Mucosa of descending colon (tissue), 3 donors: ENCODE results near the gene MYRIP. TPM values are rescaled to one million over a fixed set of nuclear protein-coding genes. Genes with fewer than 3 reads are reported as not detected.

Experiments used
- ATAC-seq: fragments of 200-7000 bp; cut with Tn5 transposase; one replicate; pipeline ENCODE4 v1.9.1; 2020; ENCODE audit warnings: mild to moderate bottlenecking, moderate library complexity
- DNase-seq, 3 donors: peaks; one replicate each; pipeline ENCODE4 v3.0.0-alpha.2; 2020
- H3K36me3 ChIP-seq: fragments of 200-600 bp; one replicate; pipeline ENCODE4 v1.8.0; 2021; ENCODE audit warnings: low read depth, mild to moderate bottlenecking
- H3K4me1 ChIP-seq: fragments of 200-600 bp; one replicate; pipeline ENCODE4 v1.8.0; 2021; ENCODE audit warnings: low read depth, mild to moderate bottlenecking
- H3K4me3 ChIP-seq: fragments of 200-600 bp; one replicate; pipeline ENCODE4 v1.8.0; 2021; ENCODE audit warnings: mild to moderate bottlenecking
- H3K9me3 ChIP-seq: fragments of 200-600 bp; one replicate; pipeline ENCODE4 v1.8.0; 2021; ENCODE audit warnings: mild to moderate bottlenecking
- intact Hi-C, 2 donors: fragments of 100-400 bp; cut with DNase I in 1 of 2; cut with micrococcal nuclease in 1 of 2; formaldehyde crosslinking; loops; one replicate each; pipeline versions ENCODE4 v1.11.0 to v1.11.1; 2022; cut with DNase I, micrococcal nuclease
- total RNA-seq, 3 donors: library from RNA; stranded (reverse); fragmentation: NEBNext Ultra II Directional in 2 of 3; extraction: Animal tissue kit (Norgen Biotek cat#: 25700) in 2 of 3; gene quantifications; one replicate each; pipeline versions ENCODE4 v1.2.1 to v1.2.4, GENCODE V29; 2021 to 2023
- TF ChIP-seq, protein P1 (sequence below): fragments of 200-600 bp; IDR thresholded peaks from one replicate; pipeline ENCODE4 v1.8.0; 2022; ENCODE audit warnings: antibody characterized with exemption, mild to moderate bottlenecking
- donor health status: DM: no; HTN: no; CAD: no; lungs with moderate emphysema.
- donor health status: DM: no; HTN: no; CAD: no.
- donor health status: DM: no; HTN: yes; CAD: no.

Gene MYRIP
- total RNA-seq, 3 donors from 2014 or later, result 7.2 to 11.2 (median 9.9) TPM

DNA sequence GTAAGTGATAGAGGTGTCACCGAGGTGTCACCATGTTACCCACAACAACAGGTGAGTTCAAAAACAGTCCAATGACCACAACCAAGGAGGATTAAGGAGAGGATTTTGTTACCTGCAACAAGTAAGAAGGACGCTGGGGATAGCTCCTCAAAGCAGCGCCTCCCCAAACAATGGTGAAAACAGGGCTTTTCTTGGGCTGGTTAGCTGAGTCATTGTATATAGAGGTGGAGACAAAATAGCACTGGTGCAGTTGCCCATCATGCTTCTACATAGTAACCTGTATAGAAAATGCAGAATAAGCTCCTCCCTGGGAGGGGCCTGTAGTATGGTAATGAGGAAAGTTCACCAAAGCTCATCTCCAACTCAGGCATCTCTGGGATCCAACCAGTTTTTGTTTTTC lies 383.2 kb downstream of the MYRIP start:
- H3K4me3 ChIP-seq, result no peak overlapping the region
- H3K9me3 ChIP-seq, result no peaks in the 10 kb centered on the region
- intact Hi-C loops, result loop anchor here (5.0 kb wide), 1 partner anchor 125 kb away; no protein-coding TSS in a partner anchor
- ATAC-seq, result no peak
- TF ChIP-seq, protein P1, sequence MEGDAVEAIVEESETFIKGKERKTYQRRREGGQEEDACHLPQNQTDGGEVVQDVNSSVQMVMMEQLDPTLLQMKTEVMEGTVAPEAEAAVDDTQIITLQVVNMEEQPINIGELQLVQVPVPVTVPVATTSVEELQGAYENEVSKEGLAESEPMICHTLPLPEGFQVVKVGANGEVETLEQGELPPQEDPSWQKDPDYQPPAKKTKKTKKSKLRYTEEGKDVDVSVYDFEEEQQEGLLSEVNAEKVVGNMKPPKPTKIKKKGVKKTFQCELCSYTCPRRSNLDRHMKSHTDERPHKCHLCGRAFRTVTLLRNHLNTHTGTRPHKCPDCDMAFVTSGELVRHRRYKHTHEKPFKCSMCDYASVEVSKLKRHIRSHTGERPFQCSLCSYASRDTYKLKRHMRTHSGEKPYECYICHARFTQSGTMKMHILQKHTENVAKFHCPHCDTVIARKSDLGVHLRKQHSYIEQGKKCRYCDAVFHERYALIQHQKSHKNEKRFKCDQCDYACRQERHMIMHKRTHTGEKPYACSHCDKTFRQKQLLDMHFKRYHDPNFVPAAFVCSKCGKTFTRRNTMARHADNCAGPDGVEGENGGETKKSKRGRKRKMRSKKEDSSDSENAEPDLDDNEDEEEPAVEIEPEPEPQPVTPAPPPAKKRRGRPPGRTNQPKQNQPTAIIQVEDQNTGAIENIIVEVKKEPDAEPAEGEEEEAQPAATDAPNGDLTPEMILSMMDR, result no peak
- H3K36me3 ChIP-seq, result no peaks in the 10 kb centered on the region
- DNase-seq, result no peak
- no peaks in the 10 kb centered on the region for H3K4me1 ChIP-seq

DNA sequence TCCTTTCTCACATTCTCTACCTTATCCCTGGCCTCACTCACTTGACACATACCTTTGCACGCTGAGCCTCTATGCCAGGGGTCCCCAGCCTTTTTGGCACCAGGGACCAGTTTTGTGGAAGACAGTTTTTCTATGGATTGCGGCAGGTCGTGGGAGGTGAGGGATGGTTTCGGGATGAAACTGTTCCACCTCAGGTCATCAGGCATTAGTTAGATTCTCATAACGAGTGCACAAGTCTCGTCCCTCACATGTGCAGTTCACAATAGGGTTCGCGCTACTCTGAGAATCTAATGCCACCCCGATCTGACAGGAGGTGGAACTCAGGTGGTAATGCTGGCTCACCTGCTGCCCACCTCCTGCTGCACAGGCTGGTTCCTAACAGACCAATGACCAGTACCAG lies 387.6 kb downstream of the MYRIP start:
- TF ChIP-seq, protein P1, result no peak
- Histone ChIP-seq H3K4me3 (no peak overlapping the region), H3K4me1 (no peaks in the 10 kb centered on the region), H3K9me3 (no peaks in the 10 kb centered on the region), H3K36me3 (no peaks in the 10 kb centered on the region)
- intact Hi-C loops, result no loop called here
- ATAC-seq (no peak), DNase-seq (no peak)

DNA sequence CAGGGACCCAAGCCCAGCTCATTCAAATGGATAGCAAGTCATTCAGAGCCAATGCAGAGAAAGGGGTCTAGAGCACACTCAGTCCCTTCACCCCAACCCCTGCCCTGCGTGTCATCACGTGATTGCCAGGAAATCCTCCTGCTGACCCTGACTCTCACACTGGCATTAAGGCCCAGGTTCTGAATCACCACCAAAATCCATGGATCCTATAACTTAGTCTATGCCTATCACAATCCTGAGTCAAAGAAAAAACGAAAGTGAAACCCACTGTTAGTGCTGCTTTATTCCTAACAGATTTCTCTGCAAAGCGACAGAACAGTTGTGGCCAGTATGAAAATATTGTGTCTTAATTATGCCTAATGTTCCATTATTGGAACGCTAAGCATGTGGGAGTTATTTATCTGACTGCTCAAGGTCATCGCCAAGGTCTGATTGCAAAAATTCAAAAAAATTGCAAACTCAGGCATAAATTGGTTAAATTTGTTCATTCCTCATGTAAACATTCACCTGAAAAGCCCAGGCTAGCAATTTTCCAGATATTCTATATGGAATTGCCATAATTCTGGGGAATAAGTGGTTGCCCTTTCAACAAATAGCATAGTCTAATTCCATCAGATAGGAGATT lies 391.4 kb downstream of the MYRIP start:
- Histone ChIP-seq H3K36me3 (no peaks in the 10 kb centered on the region), H3K4me1 (no peaks in the 10 kb centered on the region), H3K9me3 (no peaks in the 10 kb centered on the region), H3K4me3 (no peak overlapping the region)
- TF ChIP-seq, protein P1, result no peak
- intact Hi-C loops, result no loop called here
- no peak for ATAC-seq
- DNase-seq, result no peak

DNA sequence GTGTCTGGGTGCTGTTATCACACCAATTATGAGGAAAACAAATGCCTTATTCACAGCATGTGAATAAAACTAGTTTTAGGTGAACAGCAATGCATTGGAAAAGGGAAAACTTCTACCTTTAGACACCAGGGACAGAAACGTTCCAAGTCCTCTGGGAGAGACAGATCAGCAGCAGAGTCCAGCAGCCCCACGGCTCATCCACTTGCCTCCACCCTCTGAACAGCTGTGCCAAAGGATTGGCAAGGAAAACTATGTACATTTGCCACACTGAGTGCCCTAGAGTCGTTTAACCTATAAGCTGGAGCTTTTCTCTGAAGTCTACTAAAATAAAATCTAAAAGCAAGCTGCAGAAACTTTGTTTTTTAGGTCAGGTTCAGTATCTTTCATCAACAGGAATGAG lies 392.4 kb downstream of the MYRIP start:
- no peaks in the 10 kb centered on the region for H3K9me3 ChIP-seq
- ATAC-seq, result no peak
- no peak overlapping the region for H3K4me3 ChIP-seq
- no peaks in the 10 kb centered on the region for H3K4me1 ChIP-seq
- TF ChIP-seq, protein P1, result no peak
- intact Hi-C loops, result no loop called here
- H3K36me3 ChIP-seq, result no peaks in the 10 kb centered on the region
- DNase-seq, result no peak

DNA sequence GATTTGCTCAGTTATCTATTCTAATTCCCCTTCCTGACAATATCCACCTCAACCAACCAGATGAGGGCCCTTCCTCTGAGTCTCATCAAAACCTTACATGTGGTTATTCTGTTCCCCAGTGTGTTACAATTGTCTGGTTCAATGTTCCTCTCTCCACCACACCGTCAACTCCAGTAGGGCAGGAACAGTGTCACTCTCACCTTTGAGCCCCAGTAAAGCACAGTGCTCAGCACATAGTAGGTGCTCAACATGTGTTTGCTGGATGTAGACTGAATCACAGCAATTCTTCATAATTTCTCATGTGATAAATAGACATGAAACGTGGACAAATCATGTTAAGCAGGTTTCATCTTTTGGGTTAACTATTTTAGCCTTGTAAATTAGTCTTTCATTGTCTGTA lies 397.1 kb downstream of the MYRIP start:
- intact Hi-C loops, result no loop called here
- DNase-seq (no peak), ATAC-seq (no peak)
- TF ChIP-seq, protein P1, result no peak
- H3K36me3 ChIP-seq, result no peaks in the 10 kb centered on the region
- no peaks in the 10 kb centered on the region for H3K4me1 ChIP-seq
- H3K9me3 ChIP-seq, result no peaks in the 10 kb centered on the region
- H3K4me3 ChIP-seq, result no peak overlapping the region

DNA sequence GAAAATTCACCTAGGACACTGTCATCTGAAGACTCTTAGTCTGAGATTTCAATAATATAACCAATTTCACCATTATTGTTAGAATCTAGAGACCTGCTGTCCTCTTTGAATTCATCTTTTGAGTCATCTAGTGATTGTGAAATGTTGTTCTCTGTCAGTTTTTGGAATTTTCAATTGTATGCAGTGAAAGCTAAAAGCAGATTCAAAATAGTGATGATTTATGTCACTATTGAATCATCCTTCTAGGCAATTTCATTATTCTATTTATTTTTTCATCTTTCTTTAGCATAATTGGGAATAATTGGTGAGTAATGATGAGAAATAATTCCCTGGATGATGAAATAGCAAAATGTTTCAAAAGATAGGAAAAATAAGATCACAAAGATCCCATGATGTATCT lies 398.4 kb downstream of the MYRIP start:
- ATAC-seq (no peak), DNase-seq (no peak)
- intact Hi-C loops, result no loop called here
- Histone ChIP-seq H3K9me3 (no peaks in the 10 kb centered on the region), H3K4me1 (no peaks in the 10 kb centered on the region), H3K4me3 (no peak overlapping the region), H3K36me3 (no peaks in the 10 kb centered on the region)
- TF ChIP-seq, protein P1, result no peak
